Left renal cortex interstitium (tissue), 4 donors: Measurements from ENCODE around the gene TPPP3. TPM values are rescaled to one million over a fixed set of nuclear protein-coding genes. Genes with fewer than 3 reads are reported as not detected.

Experiments
- DNase-seq, 4 donors: peaks; one replicate each; pipeline ENCODE4 v3.0.0-alpha.2; 2013; ENCODE audit warnings: low read depth in 4 of 4, low spot score in 2 of 4, missing footprints in 1 of 4
- polyA plus RNA-seq, 4 donors: library from polyadenylated mRNA; unstranded; fragments of 120-200 nt; gene quantifications; one replicate each; pipeline ENCODE4 v1.2.1, GENCODE V29; 2013; ENCODE audit not compliant: insufficient read length in 4 of 4

The TPPP3 gene
- polyA plus RNA-seq, 4 donors: 52.9 to 79.1 (median 57.8) TPM

DNA sequence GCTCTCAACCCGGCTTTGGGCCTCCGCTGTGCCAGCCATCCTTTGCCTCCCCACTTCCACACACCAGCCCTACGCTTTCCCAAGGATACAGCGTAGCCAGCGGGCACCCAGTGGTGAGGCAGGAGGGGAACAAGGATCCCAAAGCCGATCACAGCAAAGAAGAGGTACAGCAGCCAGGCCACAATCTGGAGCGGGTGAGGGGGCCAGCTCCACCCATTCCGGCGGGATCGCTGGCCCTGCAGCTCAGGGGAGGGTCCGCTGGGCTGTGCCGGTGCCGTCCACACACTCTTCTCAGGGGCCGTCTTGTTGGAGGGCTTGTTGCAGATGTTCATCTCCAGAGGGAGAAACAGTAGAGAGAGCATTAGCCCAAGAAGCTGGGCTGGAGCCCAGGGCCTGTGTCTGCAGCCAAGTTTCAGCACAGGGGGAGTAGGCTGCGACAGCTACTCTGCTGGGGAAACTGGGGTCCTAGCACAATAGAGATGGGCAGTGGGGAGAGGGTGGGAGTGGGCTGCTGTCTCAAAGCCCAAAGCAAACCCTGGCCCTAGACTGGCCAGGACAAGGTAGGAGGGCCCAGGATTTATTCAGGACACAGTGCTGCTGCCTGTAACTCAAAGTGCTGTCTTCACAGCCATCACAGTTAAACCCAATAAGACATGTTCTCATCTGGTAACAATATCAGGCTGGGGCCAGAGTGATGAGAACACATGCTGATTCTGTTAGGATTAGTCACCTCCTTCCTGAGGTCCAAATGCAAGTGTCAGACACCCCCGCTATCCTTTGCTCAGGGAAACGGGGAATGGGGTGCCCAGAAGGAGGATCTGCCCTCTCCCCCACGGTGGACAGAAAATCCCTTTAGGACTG, 13.0 kb upstream of the TPPP3 start:
- DNase-seq: no peak

DNA sequence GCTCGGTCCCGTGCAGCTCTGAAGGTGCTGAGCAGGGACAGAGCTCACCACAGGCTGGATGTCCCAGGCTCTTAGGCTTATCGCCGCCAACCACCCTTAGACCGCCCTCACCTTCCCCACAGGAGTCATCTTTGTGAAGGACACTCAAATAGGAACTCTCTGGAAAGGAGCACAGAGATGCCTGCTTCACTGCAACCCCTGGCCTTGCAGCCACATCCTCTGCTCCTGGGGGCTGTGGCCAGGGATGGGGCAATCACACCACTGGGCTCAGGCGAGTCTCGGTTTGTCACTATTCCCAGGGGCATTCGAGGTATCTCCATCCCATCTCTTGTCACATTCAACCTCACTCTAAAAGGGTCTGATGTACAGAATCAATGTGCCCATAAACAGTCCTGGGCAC, 12.0 kb upstream of the TPPP3 start:
- DNase-seq: no peak

DNA sequence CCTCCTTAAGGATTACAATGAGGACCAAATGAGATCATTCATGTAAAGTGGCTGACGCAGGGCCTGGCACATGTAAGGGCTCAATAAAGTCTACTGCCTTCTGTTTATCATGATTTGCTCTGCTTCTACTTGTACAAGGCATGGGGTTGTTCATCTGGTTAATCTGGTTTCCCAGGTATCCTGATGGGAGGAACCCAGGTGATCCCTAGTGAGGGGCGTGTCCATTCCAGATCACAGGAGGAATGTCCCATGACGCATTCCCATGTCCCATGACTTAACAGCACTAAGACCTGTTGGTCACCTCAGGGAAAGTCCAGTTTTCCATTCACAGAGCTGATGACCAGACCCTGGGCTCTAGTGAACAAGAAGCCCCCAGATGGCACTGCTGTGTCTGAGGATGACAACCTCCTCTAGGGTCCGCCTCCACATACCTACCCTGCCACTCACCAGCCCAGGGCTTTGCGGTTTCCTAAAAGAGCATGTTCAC, 11.5 kb upstream of the TPPP3 start:
- no peak for DNase-seq

- no peak for DNase-seq
Measured at GRCh38 chr16:67403976-67404555, 10.8 kb upstream of the TPPP3 start.

GRCh38 chr16:67400901-67401300, 7.6 kb upstream of the TPPP3 start:
- no peak for DNase-seq

DNA sequence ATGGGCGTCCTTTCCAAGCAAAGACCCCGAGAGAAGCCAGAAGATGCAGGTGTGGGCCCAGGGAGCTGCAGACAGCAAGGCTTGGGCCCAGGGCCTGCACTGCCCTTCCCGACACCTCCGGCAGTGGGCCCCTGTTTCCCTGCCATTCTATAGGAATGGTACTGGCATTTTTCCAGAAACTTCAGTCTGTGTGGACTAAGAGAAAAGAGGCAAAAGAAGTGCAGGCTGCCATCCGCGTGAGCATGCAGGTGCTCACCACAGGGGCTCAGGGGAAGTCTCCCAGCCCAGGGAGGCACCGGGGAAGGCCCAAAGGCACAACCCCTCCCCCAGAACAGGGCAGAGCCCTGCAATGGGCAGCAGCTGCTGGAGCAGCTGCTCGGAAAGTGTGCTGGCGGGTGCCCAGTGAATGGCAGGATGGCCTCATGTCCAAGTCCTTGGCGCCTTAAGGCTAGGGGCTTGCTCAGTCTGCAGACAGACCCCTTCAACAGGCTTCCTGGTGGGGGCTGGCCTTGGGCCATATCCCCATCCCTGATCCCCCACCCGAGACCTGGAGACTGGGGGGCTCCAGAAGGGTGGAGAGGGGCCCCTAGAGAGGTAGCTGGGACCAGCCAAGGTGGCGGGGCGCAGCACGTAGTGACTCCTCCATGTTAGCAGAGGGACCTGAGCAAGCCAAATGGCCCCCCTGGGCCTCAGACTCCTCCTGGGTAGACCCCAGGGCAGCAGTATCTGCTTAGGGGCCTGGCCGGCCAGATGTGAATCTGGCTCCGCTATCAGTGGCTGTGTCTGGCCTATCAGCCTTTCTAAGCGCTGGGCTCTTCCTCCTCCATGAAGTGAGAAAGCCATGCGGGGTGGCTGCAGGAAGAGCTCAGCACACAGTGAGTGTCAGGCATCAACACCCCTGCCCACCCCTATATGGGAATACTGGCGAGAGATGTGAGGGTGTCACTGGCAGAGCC, 6.7 kb upstream of the TPPP3 start:
- no peak for DNase-seq

GRCh38 chr16:67399218-67399733, 6.0 kb upstream of the TPPP3 start:
- DNase-seq: no peak

GRCh38 chr16:67398546-67399217, 5.4 kb upstream of the TPPP3 start:
- DNase-seq: no peak

DNA sequence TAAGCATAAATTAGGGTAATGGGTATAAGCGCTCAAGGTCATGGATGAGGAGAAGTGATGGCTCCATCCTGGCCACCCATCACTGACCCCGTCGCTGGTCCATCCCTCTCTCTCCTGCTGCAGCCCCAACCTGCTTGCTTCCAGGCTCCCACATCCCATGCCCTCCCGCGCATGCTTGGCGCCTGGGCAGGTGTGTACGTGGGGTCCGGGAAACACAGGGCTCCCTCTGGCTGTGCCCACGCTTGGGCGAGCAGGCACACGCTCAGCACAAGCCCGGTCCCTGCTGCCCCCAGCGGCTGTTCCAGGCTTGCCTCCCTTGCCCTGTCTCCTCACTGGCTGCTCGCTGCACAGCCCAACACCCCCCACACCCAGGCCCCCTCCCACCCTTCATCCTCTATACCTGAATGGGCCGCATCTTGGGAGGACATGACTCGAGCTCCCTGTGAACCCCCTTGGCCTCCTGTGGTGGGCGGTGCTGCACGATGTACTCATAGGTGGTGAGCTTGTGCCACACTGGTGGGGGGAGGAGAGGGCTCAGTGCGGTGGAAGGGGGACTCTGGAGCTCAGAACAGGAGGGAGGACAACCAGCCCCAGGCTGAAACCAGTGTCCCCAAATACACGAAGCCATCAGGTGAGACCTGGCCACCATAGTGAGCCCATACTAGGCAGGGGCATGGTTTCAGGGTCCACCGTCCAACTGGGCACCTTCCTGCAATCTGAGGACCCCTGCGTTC, 4.7 kb upstream of the TPPP3 start:
- DNase-seq: no peak

- no peak for DNase-seq
Measured at GRCh38 chr16:67397036-67397801, 3.9 kb upstream of the TPPP3 start.

DNA sequence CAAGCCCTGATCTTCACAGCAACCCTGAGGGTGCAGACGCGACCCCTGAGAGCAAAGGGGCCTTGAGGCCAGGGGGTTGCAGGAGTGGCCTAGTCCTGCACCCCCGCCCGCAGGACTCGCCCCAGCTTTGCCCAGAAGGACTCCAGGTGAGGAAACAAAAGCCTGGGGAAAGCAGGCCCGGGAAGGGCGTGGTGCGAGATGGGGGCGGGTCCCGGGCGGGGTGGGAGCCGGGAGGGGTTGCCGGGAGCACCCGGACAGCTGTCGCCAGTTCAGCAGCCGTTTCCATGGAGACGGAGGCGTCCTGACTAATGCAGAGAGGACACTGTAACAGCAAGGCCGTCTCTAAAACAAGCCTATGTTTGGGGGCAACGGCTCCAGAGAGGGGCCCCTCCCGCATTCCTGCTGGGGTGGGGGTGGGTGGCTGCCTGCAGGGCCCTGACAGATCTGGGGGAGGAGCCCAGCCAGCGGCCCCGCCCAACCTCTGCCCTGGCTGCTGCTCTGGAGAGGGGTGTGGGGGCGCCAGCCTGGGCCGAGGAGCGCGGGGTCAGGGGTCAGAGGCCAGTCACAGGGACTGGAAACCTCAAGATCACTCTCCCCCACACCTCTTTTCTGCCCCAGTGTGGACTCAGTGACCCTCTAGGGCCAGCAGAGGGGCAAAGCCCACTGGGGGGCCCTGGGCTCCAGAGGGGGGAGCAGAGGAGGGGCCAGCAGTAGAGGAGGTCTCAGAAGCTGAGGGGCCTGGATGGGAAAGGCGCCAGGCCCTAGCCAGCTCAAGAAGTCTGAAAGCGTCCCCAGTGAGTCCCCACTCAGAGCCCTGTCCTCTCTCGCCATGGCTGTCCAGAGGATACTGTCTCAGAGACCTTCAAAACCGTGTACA, 3.1 kb upstream of the TPPP3 start:
- peak in 2 of 4 donors; percentile 77 to 82 for DNase-seq

GRCh38 chr16:67395458-67396158, 2.3 kb upstream of the TPPP3 start:
- no peak for DNase-seq

- no peak for DNase-seq
Measured at GRCh38 chr16:67395105-67395457, 1.8 kb upstream of the TPPP3 start.

- no peak for DNase-seq
Measured at GRCh38 chr16:67394155-67395104, 1.1 kb upstream of the TPPP3 start.

GRCh38 chr16:67393788-67394154, 473 bp upstream of the TPPP3 start:
- DNase-seq: no peak
